ENCODE results near the gene HYDIN. TPM values are rescaled to one million over a fixed set of nuclear protein-coding genes. Genes with fewer than 3 reads are reported as not detected.

Gene HYDIN
- total and polyA plus RNA-seq, 4 donors, result 2.4 to 43.3 (median 18.9) TPM

DNA sequence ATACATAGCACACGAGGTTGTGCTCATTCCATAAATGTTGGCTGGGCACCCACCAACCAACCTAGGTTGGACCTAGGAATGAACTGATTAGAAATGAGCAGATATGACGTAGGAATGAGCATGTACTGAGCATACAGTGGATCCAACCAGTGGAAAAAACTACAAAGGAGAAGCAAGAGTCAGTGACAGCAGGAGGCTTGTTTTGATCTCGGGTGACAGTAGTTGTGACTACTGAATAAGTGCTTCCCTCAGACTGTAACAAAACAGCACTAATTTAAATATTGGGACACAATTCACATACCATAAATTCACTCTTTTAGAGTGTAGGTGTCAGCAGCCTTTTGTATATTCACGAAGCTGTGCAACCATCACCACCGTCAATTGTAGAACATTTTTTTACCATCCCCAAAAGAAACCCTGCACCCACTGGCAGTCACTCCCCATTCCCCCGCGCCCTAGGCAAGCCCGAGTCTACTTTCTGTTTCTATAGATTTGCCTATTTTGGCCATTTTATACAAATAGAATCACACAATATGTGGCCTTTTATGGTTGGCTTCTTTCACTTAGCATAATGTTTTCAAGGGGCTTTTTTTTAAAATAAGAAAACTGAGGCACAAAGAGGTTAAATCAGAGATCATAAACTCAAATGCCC lies 436.5 kb downstream of the HYDIN start:
- Histone ChIP-seq H3K9ac (ENCODE audit: insufficient read depth in 1 of 2, low read length in 2 of 2) (no peak overlapping the region), H3K36me3 (ENCODE audit: control insufficient read depth in 4 of 4, insufficient read depth in 4 of 4, low read length in 4 of 4) (peaks cover 0 to 4% (median 2%) of the 10 kb centered on the region in 4 donors), H3K27ac (ENCODE audit: low read depth in 1 of 2, low read length in 1 of 2) (no peak overlapping the region), H3K4me1 (ENCODE audit: control insufficient read depth in 5 of 5, insufficient read depth in 5 of 5, low read length in 5 of 5) (peaks cover 0 to 2% (median 0%) of the 10 kb centered on the region in 5 donors), H3K4me3 (no peak overlapping the region), H3K9me3 (ENCODE audit: control insufficient read depth in 4 of 4, insufficient read depth in 3 of 4, low read length in 3 of 4) (no peaks in the 10 kb centered on the region), H3K27me3 (ENCODE audit: control insufficient read depth in 3 of 3, insufficient read depth in 3 of 3, low read length in 2 of 3) (no peaks in the 10 kb centered on the region)
- TF ChIP-seq, protein P1, sequence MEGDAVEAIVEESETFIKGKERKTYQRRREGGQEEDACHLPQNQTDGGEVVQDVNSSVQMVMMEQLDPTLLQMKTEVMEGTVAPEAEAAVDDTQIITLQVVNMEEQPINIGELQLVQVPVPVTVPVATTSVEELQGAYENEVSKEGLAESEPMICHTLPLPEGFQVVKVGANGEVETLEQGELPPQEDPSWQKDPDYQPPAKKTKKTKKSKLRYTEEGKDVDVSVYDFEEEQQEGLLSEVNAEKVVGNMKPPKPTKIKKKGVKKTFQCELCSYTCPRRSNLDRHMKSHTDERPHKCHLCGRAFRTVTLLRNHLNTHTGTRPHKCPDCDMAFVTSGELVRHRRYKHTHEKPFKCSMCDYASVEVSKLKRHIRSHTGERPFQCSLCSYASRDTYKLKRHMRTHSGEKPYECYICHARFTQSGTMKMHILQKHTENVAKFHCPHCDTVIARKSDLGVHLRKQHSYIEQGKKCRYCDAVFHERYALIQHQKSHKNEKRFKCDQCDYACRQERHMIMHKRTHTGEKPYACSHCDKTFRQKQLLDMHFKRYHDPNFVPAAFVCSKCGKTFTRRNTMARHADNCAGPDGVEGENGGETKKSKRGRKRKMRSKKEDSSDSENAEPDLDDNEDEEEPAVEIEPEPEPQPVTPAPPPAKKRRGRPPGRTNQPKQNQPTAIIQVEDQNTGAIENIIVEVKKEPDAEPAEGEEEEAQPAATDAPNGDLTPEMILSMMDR (IDR thresholded peaks at IDR 0.05; ENCODE audit: control extremely low read depth, extremely low read depth), result no peak
- ATAC-seq (ENCODE audit: insufficient read depth, low FRiP score) (no peak), DNase-seq (no peak)
- WGBS, 2 donors, result 90 to 92% methylated on average over 8 of the region's 8 CpGs

DNA sequence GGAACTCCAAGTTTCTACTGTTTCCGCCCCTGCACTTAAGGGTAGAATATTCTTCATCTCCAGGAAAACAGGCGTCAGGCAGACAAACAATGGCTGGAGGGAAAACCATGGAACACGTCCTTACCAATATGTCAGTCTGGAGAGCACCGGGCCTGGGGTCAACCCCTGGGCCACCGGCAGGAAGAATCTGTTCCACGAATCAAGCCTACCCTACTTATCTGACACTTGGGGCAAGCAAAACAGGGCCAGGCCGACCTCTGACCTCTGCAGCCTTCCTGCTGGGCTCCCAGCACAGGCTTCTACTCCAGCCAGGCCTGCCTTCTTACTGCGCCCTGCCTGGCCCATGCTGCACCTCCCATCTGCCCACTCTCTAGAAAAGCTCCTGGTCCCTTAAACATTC lies 439.7 kb downstream of the HYDIN start:
- ATAC-seq (ENCODE audit: insufficient read depth, low FRiP score), result no peak
- Histone ChIP-seq H3K36me3 (ENCODE audit: control insufficient read depth in 4 of 4, insufficient read depth in 4 of 4, low read length in 4 of 4) (peaks cover 0 to 10% (median 2%) of the 10 kb centered on the region in 4 donors), H3K27me3 (ENCODE audit: control insufficient read depth in 3 of 3, insufficient read depth in 3 of 3, low read length in 2 of 3) (no peaks in the 10 kb centered on the region), H3K9ac (ENCODE audit: insufficient read depth in 1 of 2, low read length in 2 of 2) (no peak overlapping the region), H3K9me3 (ENCODE audit: control insufficient read depth in 4 of 4, insufficient read depth in 3 of 4, low read length in 3 of 4) (no peaks in the 10 kb centered on the region), H3K4me1 (ENCODE audit: control insufficient read depth in 5 of 5, insufficient read depth in 5 of 5, low read length in 5 of 5) (peaks cover 0 to 4% (median 2%) of the 10 kb centered on the region in 5 donors), H3K4me3 (no peak overlapping the region), H3K27ac (ENCODE audit: low read depth in 1 of 2, low read length in 1 of 2) (no peak overlapping the region)
- WGBS, 2 donors, result 73 to 79% methylated on average over 8 of the region's 8 CpGs
- TF ChIP-seq, protein P1 (IDR thresholded peaks at IDR 0.05; ENCODE audit: control extremely low read depth, extremely low read depth), result no peak
- DNase-seq, result no peak

DNA sequence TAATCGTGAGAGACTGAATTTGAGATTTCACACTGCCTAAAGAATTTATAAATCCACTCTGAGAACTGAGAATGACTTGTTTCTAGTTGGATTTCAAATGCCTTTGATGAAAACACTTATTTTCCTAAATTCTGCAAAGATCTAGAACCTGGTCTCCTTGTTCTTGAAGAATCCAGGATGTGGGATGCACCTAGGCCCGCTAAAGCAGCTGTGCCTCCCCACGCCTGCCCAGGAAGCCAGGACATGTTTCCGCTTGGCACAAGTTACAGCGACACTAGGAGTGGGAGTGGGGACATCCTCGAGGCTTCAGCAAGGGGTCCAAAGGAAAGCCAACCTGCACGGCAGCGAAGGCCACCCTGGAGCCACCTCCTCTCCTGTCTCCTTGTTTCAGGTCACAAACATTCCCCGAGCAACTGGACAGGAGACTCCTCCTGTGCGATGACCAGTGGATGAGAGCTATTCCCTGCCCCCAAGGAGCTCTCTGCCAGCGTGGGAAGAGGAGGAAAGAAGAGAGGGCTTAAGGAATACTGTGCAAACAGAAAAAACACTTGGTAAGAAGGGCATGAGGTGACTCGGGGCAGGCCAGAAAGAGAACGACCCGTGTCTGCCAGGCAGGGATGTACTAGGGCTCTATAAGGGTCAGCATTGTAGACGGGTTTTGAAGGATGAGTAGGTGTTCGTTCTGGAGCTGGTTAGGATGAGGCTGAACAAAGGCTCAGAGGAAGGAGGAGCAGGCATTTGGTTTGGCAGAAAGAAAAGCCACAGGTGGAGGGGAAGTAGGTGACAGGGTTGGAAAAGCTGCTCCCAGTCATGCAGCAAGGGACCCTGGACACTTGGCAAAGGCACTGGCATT lies 440.7 kb downstream of the HYDIN start:
- H3K9me3 ChIP-seq (ENCODE audit: control insufficient read depth in 4 of 4, insufficient read depth in 3 of 4, low read length in 3 of 4), result no peaks in the 10 kb centered on the region
- no peak overlapping the region for H3K27ac ChIP-seq (ENCODE audit: low read depth in 1 of 2, low read length in 1 of 2)
- H3K9ac ChIP-seq (ENCODE audit: insufficient read depth in 1 of 2, low read length in 2 of 2), result no peak overlapping the region
- DNase-seq (no peak), ATAC-seq (ENCODE audit: insufficient read depth, low FRiP score) (no peak)
- H3K36me3 ChIP-seq (ENCODE audit: control insufficient read depth in 4 of 4, insufficient read depth in 4 of 4, low read length in 4 of 4), result peaks cover 0 to 18% (median 3%) of the 10 kb centered on the region in 4 donors
- TF ChIP-seq, protein P1 (IDR thresholded peaks at IDR 0.05; ENCODE audit: control extremely low read depth, extremely low read depth), result no peak
- H3K4me1 ChIP-seq (ENCODE audit: control insufficient read depth in 5 of 5, insufficient read depth in 5 of 5, low read length in 5 of 5), result peaks cover 0 to 4% (median 2%) of the 10 kb centered on the region in 5 donors
- H3K4me3 ChIP-seq, result no peak overlapping the region
- no peaks in the 10 kb centered on the region for H3K27me3 ChIP-seq (ENCODE audit: control insufficient read depth in 3 of 3, insufficient read depth in 3 of 3, low read length in 2 of 3)
- WGBS, 2 donors, result 77 to 84% methylated on average over 16 of the region's 16 CpGs
